NK-92 treated with Interleukin-12 subunit alpha and Interleukin-12 subunit beta, amount 100 ng/mL, for 24 hours (cell line): ENCODE data around the gene SLX4IP.

Experiments
- DNase-seq: peaks from one replicate; lab custom pipeline; 2025; lab: John Stamatoyannopoulos, UW

SLX4IP gene

DNA sequence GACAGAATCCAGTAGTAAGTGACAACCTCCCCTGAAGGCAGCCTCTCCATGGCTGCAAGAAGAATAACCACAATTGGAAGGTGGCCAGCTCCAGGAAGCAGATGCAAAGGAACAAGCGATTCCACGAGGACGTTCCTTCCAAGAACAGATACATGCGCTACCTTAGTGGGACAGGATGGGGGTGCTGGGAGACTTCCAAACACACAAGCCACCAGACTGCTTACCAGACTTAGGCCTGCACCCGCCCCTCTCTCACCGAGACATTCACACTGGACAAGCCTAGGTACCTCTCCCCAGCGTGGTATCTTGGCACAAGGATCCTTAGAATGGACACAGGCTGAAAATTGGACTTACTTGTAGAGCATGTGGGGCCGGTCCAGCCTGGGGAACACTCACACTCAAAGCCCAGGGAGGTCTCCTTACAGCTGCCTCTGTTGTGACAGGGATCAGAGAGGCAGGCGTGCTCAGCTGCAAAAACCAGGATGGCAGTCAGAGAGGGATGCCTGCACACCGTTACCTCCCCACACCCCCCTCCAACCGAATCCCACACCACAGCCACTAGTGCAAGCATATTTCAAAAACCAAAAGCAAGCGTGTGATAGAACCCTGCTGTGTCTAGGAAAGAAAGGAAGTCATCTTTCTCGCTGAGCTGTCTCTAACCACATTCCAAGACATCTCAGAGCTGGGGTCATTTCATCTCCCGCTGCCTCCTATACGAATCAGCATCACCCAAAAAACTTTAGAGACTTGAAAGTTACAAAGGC is 216.3 kb downstream of the SLX4IP start:
- DNase-seq, result no peak

- DNase-seq, result no peak
Observed at GRCh38 chr20:10652185-10652584, 217.1 kb downstream of the SLX4IP start.

GRCh38 chr20:10652660-10653261 is 217.7 kb downstream of the SLX4IP start:
- no peak for DNase-seq

- DNase-seq, result no peak
Observed at GRCh38 chr20:10653599-10654249, 218.6 kb downstream of the SLX4IP start.

DNA sequence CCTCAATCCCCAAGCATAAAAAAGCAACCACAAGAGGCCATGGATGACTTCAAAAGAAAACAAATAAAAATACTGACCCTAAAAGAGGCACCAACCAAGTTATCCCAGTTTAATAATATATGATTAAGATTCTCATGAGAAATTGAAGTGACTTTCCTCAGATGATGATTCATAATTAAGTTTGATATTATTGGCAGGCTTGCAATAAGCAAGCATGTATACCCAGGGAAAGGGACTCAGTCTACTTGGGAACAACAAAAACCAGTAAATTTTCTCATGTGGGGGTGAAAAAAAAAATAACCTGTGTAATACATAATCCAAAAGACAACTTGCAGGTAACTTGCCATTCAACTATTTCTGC is 219.1 kb downstream of the SLX4IP start:
- no peak for DNase-seq

GRCh38 chr20:10654630-10655029 is 219.5 kb downstream of the SLX4IP start:
- DNase-seq, result no peak

DNA sequence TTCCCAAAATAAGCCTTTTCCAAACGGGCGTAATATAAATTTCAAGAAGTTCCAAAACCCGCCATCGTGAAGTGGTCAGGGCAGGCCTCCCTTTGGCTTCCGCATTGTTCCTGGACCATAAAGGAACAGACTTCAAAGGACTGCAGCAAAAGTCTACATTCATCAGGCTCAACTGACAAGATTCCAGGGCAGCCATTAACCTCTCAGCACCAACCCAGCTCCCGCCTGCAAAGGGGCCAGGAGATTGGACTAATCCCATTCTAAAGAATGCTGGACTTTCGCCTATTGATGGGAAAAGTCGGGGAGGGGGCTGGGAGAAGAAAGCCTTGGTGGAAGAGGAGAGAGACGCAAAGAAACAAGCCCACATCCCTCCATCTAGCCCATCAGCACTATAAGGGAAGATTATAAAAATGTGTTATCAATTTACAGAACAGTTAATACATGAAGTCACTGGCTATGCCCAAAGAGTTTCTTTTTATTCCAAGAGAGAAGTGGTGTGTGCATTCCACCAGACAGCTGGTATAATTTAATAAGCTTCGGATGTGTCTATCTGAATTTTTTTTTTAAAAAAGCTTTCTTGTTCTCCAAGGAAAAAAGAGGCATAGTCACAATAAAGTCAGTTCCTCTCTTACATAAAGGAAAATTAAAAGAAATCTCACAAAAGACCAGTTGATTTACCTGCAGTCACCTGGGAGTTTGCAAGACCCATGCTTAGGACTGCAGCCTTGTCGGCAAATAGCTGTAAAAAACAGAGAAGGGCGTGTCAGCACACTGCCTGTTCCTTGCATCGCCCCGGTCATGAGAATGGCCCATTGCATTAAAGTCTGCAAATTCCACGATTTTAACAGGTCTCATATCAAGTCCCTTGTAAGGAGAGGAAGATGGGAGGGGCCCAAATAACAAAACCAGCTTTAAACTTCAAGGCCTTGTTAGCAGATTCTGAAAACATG is 220.9 kb downstream of the SLX4IP start:
- DNase-seq, result no peak

DNA sequence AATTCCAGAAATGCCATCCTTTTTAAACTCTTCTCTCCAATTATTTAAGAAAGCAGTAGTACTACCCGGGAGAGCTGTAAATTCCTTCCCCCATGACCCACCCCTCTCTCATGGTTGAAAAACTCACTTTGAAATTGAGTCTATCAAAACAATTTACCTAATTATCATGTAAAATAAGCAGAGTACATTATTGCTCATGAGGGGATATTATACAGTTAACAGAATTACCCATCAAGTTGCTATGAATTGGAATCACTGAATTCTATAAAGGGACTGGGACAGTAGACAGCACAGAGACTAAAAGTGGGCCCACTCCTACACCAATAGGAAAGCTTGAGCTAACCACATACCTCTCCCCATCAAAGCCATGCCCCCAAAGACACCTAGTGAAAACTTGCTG is 222.3 kb downstream of the SLX4IP start:
- DNase-seq, result no peak

GRCh38 chr20:10658051-10658823 is 223.1 kb downstream of the SLX4IP start:
- no peak for DNase-seq

- no peak for DNase-seq
Observed at GRCh38 chr20:10658876-10659632, 223.9 kb downstream of the SLX4IP start.

DNA sequence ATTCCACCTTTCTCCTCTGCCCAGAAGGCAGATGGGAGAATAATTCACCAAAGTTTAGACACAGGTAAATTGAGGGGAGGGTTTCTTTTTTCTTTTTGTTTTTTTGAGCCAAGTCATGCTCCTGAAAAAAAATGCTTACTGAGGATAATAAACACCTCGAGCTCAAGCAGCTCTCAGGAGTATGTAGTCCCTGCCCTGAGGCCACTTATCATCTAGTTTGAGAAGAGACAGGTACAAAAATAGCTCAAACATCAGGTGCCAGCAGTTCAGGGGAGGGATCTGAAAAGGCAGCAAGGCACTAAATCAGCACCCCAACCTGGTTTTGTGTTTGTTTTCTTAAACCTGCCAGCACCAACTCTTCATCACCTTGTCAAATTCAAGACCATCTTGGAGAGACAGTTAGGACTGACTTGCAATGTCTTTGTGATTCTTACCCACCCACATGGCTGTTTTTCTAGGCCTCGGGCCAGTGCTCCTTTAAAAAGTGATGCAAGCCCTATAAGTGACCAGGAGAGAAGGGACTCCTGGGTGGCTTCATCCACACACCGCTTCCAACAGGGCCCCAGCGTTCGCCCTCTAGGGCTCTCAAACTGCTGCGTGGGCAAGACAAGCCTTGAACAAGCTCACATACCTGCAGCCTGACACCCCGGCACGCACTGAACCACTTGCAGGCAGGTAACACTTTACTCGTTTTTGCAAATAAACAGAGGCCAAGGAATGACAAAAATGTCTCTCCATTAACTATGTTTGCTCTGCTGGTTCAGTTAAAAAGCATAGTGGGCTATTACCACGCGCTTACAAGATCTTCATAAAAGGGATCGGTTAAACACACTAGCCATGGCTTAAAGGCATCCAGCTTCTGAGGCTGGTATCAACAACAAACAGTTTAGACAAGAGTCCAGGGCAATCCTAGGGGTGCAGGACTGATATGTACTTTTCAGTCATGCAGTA is 224.8 kb downstream of the SLX4IP start:
- DNase-seq, result no peak

DNA sequence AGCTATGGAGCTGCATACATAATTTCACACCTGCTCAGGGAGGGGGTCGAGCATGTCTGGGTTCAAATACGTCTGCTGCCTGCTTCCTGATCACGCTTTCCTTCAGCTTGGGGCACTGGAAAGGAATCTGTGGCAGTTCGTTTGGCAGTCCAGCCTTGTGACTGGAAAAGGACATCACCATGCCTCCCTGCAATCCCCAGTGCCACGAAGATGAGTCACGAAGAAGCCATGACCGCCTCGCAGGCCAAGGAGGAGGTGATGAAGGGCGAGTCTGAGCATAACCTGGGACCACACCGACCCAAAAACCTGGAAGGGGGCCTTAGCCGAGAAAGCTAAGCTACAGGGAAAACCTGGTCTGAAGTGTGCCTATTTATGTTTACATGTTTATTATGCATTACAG is 225.6 kb downstream of the SLX4IP start:
- no peak for DNase-seq

DNA sequence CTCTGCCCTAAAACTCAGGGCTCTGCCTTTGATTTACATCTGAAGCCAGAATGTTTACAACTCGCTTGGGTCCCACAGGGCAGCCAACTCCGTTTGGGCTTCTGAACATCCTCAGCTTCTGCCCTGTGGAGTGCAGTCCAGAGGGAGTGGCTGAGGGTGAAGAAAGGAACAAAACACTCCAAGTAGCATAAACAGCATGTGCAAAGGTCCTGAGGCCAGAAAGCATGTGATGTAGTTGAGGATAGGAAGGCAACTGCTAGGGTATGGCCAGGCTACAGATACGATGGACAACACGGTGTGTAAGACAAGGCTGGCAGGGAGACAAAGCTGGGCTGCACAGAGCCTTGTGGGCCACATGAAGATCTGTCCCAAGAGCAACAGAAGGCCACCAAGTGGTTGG is 226.2 kb downstream of the SLX4IP start:
- DNase-seq, result no peak

DNA sequence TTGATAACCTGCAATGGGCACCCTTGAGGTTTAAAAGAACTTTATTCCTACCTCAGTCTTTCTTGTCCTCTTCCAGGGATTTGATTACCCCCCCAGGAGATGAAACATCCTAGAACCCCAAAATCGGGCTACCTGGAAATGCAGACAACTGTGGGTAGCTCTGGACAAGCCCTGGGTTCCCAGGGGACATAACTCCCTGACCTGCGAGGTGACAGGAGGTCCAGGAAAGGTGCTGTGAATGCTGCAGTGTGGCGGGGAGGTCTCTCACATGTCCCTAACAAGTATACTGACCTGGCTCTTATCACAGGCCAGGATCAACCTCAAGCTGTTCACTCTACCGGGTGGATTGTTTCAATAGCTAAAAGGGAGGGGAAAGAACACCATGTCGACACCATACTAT is 227.0 kb downstream of the SLX4IP start:
- no peak for DNase-seq

DNA sequence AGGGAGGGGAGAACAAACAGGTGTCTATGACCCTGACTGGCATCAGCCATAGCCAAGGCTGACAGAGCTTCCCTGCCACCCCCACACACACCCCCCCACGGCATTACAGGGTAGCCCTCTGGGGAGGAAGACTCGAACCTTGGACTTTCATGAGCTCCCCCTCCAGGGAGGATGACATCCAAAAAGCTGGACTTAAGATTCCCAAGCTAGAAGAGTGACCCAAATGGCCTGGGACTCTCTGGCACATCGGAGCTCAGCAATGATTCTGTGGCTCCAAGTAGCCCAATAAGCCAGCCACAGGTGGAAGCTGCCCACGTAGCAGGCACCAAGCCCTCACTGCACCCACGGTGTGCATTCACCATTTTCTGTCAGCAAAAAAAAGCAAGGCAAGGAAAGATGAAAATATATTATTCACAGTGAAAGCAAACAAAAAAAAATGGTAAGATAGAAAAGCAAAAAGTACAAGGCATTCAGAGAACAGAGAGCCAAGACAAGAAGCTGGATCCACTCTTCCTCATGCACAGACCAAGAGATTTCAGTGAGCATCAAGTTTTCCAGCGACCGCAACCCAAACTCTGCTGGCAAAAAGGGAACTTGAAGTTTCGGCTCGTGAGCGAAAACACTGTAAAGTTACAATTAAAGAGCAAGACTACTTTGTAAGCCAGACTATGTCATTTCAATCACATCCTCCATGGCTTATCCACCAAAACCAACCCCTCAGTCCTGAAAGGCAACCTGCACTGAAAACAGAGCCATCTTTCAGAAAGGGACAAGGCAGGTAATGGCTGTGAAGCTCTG is 227.8 kb downstream of the SLX4IP start:
- no peak for DNase-seq

- no peak for DNase-seq
Observed at GRCh38 chr20:10663756-10664155, 228.7 kb downstream of the SLX4IP start.

GRCh38 chr20:10665027-10665561 is 230.0 kb downstream of the SLX4IP start:
- no peak for DNase-seq

- no peak for DNase-seq
Observed at GRCh38 chr20:10665791-10666190, 230.7 kb downstream of the SLX4IP start.
